Measurements from ENCODE around the gene HIGD1B.

Gene HIGD1B

GRCh38 chr17:44837196-44837595 is 10.5 kb upstream of the HIGD1B start:
- DNase-seq (ENCODE audit: low read depth, low spot score) = no peak

GRCh38 chr17:44840274-44840673 is 7.4 kb upstream of the HIGD1B start:
- no peak for DNase-seq (ENCODE audit: low read depth, low spot score)

GRCh38 chr17:44840936-44841335 is 6.7 kb upstream of the HIGD1B start:
- DNase-seq (ENCODE audit: low read depth, low spot score) = no peak

- peak; percentile 69 for DNase-seq (ENCODE audit: low read depth, low spot score)
Observed at GRCh38 chr17:44842748-44843147, 4.9 kb upstream of the HIGD1B start.

GRCh38 chr17:44844390-44844830 is 3.3 kb upstream of the HIGD1B start:
- peak; percentile 24 for DNase-seq (ENCODE audit: low read depth, low spot score)

- no peak for DNase-seq (ENCODE audit: low read depth, low spot score)
Observed at GRCh38 chr17:44846206-44846605, 1.5 kb upstream of the HIGD1B start.

GRCh38 chr17:44848257-44848795 is 643 bp downstream of the HIGD1B start:
- DNase-seq (ENCODE audit: low read depth, low spot score) = no peak

- DNase-seq (ENCODE audit: low read depth, low spot score) = no peak
Observed at GRCh38 chr17:44848961-44849489, 1.3 kb downstream of the HIGD1B start.

GRCh38 chr17:44850025-44850424 is 2.3 kb downstream of the HIGD1B start:
- DNase-seq (ENCODE audit: low read depth, low spot score) = no peak

GRCh38 chr17:44850612-44851011 is 2.9 kb downstream of the HIGD1B start:
- no peak for DNase-seq (ENCODE audit: low read depth, low spot score)

GRCh38 chr17:44854192-44854591 is 6.5 kb downstream of the HIGD1B start:
- DNase-seq (ENCODE audit: low read depth, low spot score) = no peak

GRCh38 chr17:44859701-44860100 is 12.0 kb downstream of the HIGD1B start:
- no peak for DNase-seq (ENCODE audit: low read depth, low spot score)

- no peak for DNase-seq (ENCODE audit: low read depth, low spot score)
Observed at GRCh38 chr17:44862278-44862914, 14.7 kb downstream of the HIGD1B start.

GRCh38 chr17:44863061-44863918 is 15.6 kb downstream of the HIGD1B start:
- no peak for DNase-seq (ENCODE audit: low read depth, low spot score)

- DNase-seq (ENCODE audit: low read depth, low spot score) = no peak
Observed at GRCh38 chr17:44864831-44865230, 17.1 kb downstream of the HIGD1B start.

GRCh38 chr17:44865231-44865660 is 17.6 kb downstream of the HIGD1B start:
- peak; percentile 76 for DNase-seq (ENCODE audit: low read depth, low spot score)

GRCh38 chr17:44865931-44866330 is 18.2 kb downstream of the HIGD1B start:
- DNase-seq (ENCODE audit: low read depth, low spot score) = no peak

- DNase-seq (ENCODE audit: low read depth, low spot score) = no peak
Observed at GRCh38 chr17:44867841-44868240, 20.2 kb downstream of the HIGD1B start.

GRCh38 chr17:44871556-44871955 is 23.9 kb downstream of the HIGD1B start:
- no peak for DNase-seq (ENCODE audit: low read depth, low spot score)

GRCh38 chr17:44872131-44872768 is 24.6 kb downstream of the HIGD1B start:
- no peak for DNase-seq (ENCODE audit: low read depth, low spot score)

- no peak for DNase-seq (ENCODE audit: low read depth, low spot score)
Observed at GRCh38 chr17:44875761-44876160, 28.1 kb downstream of the HIGD1B start.

- no peak for DNase-seq (ENCODE audit: low read depth, low spot score)
Observed at GRCh38 chr17:44877121-44877520, 29.4 kb downstream of the HIGD1B start.

Measured in ELF-1 (cell line).